Fibroblast of villous mesenchyme (primary cell): ENCODE data around the gene ING4. TPM values are rescaled to one million over a fixed set of nuclear protein-coding genes. Genes with fewer than 3 reads are reported as not detected.

Source experiments
- DNase-seq: peaks from one replicate; pipeline ENCODE4 v3.0.0-alpha.2; 2010; ENCODE audit warnings: low read depth
- H3K4me3 ChIP-seq: 2 replicates; pipeline ENCODE4 v1.5.1; 2011; ENCODE audit warnings: low read depth, mild to moderate bottlenecking, low read length
- total RNA-seq: library from RNA; depleted of rRNA; stranded (reverse); fragments of >200 nt; gene quantifications from 2 replicates; pipeline ENCODE4 v1.2.3, GENCODE V29; 2012
- TF ChIP-seq, protein P1 (sequence below): IDR thresholded peaks from 2 replicates; pipeline ENCODE4 v1.5.1; 2012; ENCODE audit warnings: low read depth, mild to moderate bottlenecking, low read length; ENCODE audit not compliant: insufficient read depth

Gene ING4
- total RNA-seq, 1 donor: 25.5 TPM

DNA sequence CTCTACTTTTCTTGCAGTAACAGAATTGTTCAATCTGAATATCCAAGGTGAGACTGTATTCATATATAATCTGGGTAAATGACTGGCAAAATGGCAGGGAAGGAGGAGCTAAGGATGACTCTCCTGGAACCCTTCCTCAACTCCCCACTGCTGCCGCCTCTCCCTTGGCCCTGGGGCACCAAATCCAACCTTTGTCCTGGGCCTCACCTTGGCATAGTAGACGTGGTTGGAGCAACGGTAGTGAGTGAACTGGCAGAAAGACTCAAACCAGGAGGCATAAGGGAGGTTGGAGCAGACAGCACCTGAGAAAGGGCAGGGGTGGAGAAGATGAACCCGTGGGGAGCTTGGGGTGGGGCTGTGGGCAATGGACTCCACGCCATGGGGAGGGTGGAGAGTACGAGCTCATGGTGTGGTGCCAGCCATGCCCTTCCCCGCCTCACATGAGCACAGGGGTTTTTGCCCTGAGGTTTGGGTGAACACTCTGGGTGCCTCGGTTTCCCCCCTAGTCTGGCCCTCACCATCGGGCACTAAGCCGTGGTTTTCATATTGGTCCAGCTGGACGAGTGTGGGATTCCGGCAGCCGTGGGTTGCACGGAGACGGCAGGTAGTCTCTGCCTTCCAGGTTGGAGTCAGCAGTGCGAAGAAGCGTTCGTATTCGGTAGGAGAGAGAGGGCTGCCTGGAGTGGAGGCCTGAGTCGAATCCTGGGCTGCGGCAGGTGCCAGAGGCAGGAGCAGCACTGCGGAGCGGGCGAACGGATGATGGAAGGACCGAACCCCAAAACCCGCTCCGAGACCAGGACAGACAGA, 16.4 kb downstream of the ING4 start:
- DNase-seq: no peak
- TF ChIP-seq, protein P1, sequence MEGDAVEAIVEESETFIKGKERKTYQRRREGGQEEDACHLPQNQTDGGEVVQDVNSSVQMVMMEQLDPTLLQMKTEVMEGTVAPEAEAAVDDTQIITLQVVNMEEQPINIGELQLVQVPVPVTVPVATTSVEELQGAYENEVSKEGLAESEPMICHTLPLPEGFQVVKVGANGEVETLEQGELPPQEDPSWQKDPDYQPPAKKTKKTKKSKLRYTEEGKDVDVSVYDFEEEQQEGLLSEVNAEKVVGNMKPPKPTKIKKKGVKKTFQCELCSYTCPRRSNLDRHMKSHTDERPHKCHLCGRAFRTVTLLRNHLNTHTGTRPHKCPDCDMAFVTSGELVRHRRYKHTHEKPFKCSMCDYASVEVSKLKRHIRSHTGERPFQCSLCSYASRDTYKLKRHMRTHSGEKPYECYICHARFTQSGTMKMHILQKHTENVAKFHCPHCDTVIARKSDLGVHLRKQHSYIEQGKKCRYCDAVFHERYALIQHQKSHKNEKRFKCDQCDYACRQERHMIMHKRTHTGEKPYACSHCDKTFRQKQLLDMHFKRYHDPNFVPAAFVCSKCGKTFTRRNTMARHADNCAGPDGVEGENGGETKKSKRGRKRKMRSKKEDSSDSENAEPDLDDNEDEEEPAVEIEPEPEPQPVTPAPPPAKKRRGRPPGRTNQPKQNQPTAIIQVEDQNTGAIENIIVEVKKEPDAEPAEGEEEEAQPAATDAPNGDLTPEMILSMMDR: no peak
- H3K4me3 ChIP-seq: peak overlapping the region; percentile 49

DNA sequence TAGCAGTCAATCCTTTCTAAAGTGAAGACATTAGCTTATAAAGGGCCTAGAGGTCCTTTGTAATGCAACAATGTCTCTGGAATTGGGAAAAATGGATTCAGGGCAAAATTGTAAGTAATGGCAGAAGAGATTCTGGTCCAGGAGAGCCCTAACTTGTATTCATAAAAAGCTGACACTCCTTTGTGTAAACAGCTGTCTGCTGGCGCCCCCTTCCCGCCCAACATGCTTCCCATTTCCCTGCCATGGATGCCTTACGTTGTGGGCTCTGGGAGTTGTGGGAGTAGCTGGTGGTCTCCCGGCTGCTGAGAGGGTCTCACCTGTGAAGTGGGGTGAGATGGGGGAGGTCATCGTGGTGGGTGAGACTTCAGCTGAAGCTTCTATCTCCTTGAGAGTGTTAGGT, 18.0 kb downstream of the ING4 start:
- no peak overlapping the region for H3K4me3 ChIP-seq
- no peak for DNase-seq

DNA sequence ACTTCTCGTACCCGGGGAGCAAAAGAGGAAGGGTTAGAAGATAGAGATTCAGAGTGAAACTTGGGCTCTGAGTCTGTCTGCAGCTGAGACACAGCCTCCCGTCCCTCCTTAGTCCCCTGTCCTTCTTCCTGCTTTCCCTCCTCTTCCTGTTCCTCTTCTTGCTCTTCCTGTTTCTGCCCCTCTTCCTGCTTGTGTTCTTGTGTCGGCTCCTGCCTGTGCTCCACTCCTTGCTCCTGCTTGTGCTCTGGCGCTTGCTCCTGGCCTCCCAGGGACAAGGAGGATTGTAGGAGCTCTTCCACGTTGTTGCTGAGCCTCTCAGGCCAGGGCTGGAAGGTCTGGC, 18.7 kb downstream of the ING4 start:
- TF ChIP-seq, protein P1: no peak
- DNase-seq: no peak
- H3K4me3 ChIP-seq: no peak overlapping the region

More for the DNA sequence above, 18.0 kb downstream of the ING4 start:
- TF ChIP-seq, protein P1: peak; percentile 40

DNA sequence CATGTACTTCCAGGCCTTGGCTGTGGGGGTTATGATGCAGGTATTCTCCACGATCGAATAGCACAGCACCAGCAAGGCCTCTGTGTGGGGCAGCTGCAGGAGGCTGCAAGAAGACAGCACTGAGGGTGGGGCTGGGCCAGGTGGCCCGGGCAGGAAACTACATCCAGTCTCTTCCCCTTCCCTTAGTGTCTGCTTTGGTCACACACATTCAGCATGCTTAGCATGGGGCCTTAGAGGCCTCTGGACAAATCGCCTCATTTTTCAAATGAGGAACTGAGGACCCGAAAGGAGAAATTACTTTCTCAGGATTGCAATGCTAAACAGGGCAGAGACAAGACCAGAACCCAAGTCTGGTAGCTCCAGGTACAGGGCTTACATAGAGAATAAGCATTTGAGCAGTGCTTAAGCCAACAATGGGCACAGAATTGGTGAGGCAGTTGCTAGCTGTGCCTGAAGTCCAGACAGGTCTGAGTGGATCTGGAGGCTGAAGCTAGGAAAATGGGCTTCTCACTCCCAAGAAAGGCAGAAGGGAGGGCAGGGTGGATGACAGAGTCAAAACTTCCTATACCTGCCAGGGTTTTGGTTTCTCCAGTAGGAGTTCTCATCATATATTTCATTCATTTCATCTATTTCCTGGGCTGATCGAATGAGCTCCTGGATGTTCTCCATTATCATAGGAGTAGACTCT, 19.2 kb downstream of the ING4 start:
- no peak overlapping the region for H3K4me3 ChIP-seq
- TF ChIP-seq, protein P1: no peak
- no peak for DNase-seq

DNA sequence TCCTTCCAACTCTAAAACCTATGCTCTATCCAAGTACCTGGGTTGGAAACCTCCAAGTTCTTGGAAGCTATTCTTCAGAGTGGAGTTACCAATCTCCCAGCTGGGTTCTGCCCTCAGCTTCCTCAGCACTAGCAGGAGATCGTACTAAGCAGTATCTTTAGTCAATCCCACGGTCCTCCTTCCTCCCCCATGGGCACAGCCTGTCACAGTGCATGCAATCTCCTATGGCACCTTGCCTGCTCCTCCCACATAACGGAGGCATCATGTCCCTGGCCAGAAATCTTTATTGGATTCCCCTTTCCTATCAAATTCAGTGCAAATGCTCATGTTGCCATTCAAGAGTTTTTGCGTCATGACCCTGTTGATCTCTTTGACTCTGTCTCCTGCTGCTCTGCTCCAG, 21.8 kb downstream of the ING4 start:
- DNase-seq: no peak
- TF ChIP-seq, protein P1: no peak
- no peak overlapping the region for H3K4me3 ChIP-seq

DNA sequence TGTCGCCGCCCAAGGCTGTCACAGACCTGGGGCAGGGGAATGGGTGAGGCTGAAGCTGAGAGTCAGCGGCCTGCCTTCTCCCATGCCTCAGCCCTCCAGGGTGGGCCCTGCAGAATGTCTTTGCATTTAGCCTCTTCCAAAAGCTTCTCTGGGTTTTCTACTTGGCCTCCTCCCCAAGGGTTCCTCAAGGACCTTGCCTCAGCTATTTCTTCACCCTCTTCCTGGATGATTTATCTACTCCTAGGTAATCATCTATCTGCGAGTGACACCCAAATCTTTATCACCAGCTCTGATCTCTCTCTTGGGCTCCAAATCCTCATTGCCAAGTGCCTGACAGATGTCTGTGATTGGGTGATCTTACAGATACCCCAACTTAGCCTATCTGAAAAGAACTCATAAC, 22.4 kb downstream of the ING4 start:
- TF ChIP-seq, protein P1: no peak
- H3K4me3 ChIP-seq: no peak overlapping the region
- no peak for DNase-seq
